GM18873 (cell line): ENCODE data around the gene OSBPL9.
"Not testable (repeated sequence)": the region's sequence is repeated elsewhere in the genome, so short reads cannot be mapped to it uniquely, and the experiment has no call there.

ENCODE experiments used
- ATAC-seq: cut with Tn5 transposase; IDR thresholded peaks from one replicate; pipeline ENCODE4 v1.9.1; 2021; ENCODE audit warnings: mild to moderate bottlenecking, moderate library complexity, moderate number of reproducible peaks; ENCODE audit not compliant: unreplicated experiment, low FRiP score

Gene OSBPL9

GRCh38 chr1:51634618-51635017 lies 17.7 kb downstream of the OSBPL9 start:
- ATAC-seq = no peak

- ATAC-seq = no peak
These were observed 18.7 kb downstream of the OSBPL9 start for GRCh38 chr1:51635615-51636014.

DNA sequence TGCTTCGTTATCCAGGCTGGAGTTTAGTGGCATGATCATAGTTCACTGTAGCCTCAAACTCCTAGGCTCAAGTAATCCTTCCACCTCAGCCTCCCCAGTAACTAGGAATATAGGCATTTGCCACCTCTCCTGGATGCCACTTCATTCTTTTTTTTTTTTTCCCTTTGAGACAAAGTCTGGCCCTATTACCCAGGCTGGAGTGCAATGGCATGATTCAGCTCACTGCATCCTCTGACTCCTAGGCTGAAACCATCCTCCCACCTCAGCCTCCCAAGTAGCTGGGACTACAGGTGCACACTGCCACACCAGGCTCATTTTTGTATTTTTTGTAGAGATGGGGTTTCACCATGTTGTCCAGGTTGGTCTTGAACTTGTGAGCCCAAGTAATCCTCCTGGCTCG lies 19.3 kb downstream of the OSBPL9 start:
- ATAC-seq = no peak

DNA sequence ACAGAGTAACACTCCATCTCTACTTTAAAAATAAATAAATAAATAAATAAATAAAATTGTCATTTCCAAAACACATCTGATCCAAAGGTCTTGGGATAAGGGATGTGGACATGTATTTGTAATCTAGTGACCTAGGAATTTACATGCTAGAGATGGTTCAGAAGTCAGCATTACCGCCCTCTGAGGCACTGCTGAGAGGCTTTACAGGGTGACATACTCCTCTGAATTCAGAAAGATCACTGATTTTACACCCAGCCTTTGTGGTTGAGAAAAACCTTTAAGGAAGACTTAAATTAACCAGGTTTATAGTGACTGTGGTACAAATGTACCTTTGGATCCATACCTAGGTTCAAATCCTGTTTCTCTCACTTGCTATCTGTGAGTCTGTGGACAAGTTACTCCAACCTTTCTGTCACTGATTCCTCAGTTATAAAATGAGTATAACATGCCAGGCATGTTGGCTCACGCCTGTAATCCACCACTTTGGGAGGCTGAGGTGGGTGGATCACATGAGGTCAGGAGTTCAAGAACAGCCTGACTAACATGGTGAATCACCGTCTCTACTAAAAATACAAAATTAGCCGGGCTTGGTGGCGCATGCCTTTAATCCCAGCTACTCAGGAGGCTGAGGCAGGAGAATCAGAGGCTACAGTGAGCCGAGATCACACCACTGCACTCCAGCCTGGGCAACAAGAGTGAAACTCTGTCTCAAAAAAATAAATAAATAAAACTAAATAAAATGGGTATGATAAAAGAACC lies 20.1 kb downstream of the OSBPL9 start:
- ATAC-seq = no peak

DNA sequence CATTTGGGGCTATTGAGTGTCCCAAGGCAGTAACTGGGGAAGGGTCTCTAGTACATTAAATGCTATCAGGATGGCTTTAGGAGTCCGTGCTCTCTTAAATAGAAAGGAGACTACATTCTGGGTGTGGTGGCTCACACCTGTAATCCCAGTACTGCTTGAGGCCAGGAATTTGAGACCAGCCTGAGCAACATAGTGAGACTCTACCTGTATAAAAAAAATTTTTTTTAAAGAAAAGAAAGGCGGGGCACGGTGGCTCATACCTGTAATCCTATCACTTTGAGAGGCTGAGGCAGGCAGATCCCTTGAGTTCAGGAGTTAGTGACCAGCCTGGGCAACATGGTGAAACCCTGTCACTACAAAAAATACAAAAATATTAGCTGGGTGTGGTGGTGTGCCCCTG lies 21.5 kb downstream of the OSBPL9 start:
- no peak for ATAC-seq

DNA sequence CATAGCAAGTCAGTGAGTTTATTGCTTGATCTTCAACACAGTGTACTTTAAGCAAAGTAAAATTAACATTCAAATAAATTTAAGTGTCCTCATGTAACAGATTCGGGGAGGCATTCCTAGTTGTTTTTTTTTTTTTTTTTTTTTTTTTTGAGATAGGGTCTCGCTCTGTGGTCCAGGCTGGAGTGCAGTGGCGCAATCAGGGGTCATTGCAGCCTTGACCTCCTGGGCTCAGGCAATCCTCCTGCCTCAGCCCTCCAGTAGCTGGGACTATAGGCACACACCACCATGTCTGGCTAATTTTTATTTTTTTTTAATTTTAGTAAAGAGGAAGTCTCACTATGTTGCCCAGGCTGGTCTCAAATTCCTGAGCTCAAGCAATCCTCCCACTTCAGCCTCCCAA lies 22.8 kb downstream of the OSBPL9 start:
- ATAC-seq = no peak

- no peak for ATAC-seq
These were observed 24.2 kb downstream of the OSBPL9 start for GRCh38 chr1:51641096-51641495.

DNA sequence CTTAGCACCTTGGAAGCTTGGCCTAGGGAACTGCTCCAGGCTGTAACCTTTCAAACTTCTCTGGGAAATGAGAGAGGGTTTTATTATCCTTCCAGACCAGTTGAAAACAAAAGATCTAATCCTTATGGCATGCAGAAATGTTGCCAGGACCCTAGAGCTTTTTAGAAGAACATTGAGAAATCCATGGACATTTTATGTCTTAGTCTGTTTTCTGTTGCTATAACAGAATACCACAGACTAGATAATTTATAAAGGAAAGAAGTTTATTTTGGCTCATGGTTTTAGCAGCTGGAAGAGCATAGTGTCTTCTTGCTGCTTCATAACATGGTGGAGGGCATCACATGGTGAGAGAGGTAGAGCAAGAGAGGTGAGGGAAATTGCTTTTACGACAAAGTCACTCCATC lies 25.8 kb downstream of the OSBPL9 start:
- no peak for ATAC-seq

DNA sequence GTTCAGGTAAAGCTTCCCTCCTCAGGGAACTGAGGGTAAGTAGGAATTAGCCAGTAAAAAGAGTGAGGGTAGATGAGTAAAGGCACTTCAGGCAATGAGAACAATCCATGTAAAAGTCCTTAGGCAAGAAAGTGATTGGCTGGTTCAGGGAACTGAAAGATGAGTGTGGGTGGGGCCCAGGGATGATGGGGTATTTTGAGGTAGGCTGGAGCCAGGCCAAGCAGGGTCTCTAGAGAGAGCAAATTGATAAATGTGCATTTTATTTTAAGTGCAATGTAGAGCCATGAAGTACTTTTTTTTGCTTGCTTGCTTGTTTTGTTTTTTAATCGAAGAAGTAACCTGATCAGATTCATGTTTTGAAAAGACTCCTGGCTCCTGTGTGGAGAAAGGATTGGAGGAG lies 26.5 kb downstream of the OSBPL9 start:
- ATAC-seq = no peak

DNA sequence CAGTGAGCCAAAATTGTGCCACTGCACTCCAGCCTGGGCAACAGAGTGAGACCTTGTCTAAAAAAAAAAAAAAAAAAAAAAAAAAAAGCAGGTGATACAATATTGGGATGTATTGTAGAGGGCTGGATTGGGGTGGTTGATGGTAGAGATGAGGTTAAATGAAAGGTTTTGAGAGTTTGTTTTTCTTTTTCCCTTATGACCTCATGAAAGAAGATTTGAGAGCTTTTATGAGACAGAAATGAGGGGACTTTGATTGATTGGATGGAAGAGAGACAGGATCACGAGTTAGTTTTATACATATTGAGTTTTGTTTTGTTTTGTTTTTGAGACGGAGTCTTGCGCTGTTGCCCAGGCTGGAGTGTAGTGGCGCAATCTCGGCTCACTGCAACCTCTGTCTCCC lies 27.1 kb downstream of the OSBPL9 start:
- ATAC-seq = no peak

- no peak for ATAC-seq
These were observed 27.8 kb downstream of the OSBPL9 start for GRCh38 chr1:51644533-51645197.

- ATAC-seq = not testable (repeated sequence)
These were observed 29.7 kb downstream of the OSBPL9 start for GRCh38 chr1:51646592-51646991.

DNA sequence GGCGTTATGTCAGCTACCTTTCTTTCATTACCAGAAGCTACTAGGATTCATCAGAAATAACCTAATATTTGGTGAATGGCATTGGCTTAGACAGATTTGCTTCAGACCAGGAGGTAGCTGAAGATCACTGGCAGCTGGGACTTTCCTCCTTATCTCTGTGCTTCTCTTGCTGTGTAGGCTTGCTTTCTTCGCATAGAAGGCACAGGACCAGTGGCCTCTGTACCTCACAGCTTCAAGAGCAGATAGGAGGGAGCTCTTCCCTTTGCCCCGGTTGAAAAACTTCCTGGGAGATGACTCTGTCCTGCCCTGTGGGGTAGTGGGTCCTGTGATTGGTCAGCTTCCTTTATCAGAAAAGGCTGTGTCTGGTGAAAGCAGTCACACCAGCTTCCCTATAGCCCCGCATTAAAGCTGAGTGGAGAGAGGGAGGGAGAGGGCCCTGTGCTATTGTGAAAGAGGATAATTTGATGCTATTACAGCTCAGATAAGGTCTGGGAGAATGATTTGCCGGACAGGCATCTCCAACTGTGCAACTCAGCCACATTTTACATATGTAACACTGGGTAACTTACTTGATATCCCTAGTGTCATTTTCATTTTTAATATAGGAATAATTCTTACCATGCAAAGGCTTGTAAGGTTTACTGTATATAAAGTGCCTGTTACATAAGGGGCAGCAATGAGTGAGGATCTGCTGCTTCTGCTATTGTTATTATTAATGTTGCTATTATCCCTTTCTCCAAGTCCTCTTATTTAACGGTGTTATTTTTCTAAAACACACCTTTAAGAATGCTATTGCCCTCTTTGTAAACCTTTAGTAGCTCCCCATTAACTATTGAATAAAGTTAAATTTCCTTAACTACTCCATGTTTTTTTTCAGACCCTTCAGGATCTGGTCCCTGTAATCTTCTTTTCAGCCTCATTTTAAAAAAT lies 31.6 kb downstream of the OSBPL9 start:
- ATAC-seq = no peak

DNA sequence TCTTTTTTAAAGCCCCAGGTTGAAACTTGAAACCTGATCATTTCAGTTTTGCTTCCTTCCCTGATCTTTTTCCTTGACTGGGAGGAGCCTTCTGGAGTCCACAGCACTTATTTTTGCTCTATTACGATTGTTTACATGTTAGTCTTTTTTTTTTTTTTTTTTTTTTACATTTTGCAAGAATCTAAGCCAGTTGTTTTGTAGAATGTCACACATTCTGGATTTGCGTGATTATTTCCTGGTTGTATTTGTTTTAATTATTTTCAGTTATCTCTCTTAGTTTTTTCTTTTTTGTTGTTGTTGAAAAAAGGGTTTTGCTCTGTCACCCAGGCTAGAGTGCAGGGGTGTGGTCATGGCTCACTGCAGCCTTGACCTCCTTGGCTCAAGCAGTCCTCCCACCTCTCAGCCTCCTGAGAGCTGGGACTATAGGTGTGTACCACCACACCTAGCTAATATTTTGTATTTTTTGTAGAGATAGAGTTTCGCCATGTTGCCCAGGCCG lies 32.8 kb downstream of the OSBPL9 start:
- no peak for ATAC-seq

DNA sequence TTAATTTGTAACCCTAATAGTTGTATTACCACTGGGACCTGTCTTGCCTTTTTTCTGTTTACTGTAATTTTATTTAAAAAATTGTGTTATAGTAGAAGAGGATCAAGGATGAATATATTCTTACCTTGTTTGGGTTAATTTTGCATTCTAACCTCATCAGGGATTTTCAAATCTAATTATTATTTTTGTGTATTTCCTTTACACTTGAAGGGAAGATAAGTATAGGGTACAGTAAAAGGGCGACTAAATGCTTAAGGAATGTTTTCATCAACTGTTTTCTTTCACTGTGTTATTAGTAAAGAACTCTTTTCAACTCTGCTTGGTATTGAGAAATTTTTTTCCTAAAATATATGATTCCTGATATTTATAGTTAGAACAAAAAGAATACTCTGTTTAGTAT lies 33.3 kb downstream of the OSBPL9 start:
- ATAC-seq = no peak

- no peak for ATAC-seq
These were observed 34.7 kb downstream of the OSBPL9 start for GRCh38 chr1:51651552-51651942.

DNA sequence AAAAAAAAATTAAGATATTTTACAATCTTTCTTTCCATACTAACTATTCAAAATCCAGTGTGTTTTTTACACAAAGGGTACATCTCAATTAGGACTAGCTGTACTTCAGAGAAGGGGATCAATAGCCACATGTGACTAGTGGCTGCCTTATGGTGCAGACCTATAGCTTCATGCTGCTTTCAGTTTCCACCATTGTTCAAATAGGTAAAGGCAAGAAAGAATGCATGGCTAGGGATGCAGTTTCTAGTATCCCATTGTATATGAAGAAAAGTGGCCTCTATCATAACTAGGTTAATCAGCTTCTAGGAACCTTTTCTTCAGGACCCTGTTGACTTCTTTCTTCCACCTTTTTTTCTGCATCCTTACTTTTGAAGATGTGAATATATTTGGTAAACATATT lies 35.7 kb downstream of the OSBPL9 start:
- no peak for ATAC-seq

GRCh38 chr1:51653127-51653526 lies 36.2 kb downstream of the OSBPL9 start:
- no peak for ATAC-seq

GRCh38 chr1:51654000-51654399 lies 37.1 kb downstream of the OSBPL9 start:
- no peak for ATAC-seq

- ATAC-seq = no peak
These were observed 39.5 kb downstream of the OSBPL9 start for GRCh38 chr1:51656374-51656773.

- no peak for ATAC-seq
These were observed 43.7 kb downstream of the OSBPL9 start for GRCh38 chr1:51660580-51660979.
